SH-SY5Y (cell line): ENCODE results near the gene CCDC68.

Experiments
- GATA2 ChIP-seq: IDR thresholded peaks from 2 replicates; pipeline ENCODE4 v1.6.1; 2011; ENCODE audit warnings: mild to moderate bottlenecking, low read depth, low read length
- GATA3 ChIP-seq: IDR thresholded peaks from 2 replicates; pipeline ENCODE4 v1.6.1; 2011; ENCODE audit warnings: low read depth, mild to moderate bottlenecking, low read length, moderate library complexity

GRCh38 chr18:55000529-55000928 lies 41.3 kb upstream of the CCDC68 start:
- TF ChIP-seq GATA3 (no peak), GATA2 (no peak)
